Raji (cell line): ENCODE results near the gene LRIT3.

ENCODE experiments used
- POLR2A ChIP-seq: IDR thresholded peaks from 2 replicates; pipeline ENCODE4 v1.6.1; 2011; ENCODE audit warnings: low read depth, low read length, control low read depth; ENCODE audit not compliant: insufficient read depth

The LRIT3 gene

GRCh38 chr4:109875106-109875505 lies 27.2 kb downstream of the LRIT3 start:
- TF ChIP-seq POLR2A: no peak

DNA sequence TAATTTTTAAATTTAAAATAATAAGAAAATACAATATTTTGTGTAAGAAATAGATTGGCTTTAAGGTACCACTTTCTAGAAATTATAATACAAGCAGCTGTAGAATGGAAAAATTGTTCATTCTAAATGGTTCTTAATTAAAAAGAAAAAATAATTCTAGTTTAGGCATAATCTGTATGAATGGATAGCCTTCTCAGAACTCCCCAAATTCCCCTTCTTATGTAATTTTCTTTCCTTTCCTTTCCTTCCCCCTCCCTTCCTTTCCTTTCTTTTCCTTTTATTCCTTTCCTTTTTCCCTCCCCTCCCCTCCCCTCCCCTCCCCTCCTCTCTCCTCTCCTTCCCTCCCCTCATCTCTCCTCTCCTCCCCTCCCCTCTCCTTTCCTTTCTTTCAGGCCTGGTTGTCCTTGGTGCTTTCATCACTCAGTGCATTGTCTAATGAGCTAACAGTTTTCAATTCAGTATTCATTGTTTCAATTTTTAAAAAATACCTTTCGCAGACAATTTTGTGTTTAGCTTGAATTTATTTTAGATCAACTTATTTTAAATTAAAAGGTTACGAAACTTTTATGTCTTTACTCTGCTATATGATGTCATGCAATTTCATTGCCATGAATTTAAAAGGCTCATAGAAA lies 28.8 kb downstream of the LRIT3 start:
- TF ChIP-seq POLR2A: no peak

- TF ChIP-seq POLR2A: no peak
Observed at GRCh38 chr4:109877400-109877799, 29.5 kb downstream of the LRIT3 start.

DNA sequence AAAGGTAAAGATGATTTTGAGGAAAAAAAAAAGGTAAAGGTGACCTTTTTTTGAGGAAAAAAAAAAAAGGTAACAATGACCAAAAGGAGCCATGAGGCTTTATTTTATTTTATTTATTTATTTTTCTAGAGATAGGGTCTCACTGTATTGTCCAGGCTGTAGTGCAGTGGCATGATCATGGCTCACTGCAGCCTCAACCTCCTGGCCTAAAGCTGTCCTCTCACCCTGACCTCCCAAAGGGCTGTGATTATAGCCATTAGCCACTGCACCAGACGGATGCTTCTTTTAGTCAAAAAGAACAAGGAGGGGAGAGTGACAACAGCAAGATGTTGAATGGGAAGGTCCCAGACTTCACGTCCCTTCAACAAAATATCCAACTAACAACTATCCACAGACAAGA lies 30.4 kb downstream of the LRIT3 start:
- no peak for TF ChIP-seq POLR2A

- no peak for TF ChIP-seq POLR2A
Observed at GRCh38 chr4:109879081-109879480, 31.2 kb downstream of the LRIT3 start.

DNA sequence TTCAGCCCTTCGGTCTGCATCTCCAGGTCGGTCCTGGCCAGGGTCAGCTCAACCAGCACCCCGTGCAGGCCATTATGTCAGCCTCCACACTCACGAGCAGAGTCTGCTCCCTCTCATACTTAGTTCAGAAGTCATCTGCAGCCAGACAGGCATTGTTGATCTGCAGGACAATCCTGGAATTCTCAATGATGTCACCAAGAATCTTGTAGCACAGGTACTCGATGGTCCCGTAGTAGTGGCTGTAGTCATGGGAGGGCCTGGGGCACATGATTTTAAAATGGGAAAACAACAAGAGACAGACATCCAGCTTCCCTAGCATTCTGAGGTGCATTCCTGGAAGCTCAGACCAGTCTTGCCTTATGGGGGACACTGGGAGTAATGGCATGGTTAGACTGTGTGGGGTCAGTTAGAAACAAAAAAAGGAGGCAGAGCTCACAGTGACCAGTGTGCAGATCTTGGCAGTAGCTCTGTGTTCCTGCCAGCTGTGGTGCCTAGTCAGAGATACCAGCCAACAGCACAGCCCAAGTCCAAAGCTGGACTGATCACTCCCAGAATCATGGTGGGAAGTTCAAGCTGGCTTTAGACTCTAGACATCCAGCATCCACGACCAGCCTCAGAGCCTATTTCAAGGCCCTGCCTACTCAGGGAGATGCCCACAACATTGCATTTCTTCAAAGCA lies 31.9 kb downstream of the LRIT3 start:
- TF ChIP-seq POLR2A: no peak

GRCh38 chr4:109886303-109886702 lies 38.4 kb downstream of the LRIT3 start:
- TF ChIP-seq POLR2A: no peak

DNA sequence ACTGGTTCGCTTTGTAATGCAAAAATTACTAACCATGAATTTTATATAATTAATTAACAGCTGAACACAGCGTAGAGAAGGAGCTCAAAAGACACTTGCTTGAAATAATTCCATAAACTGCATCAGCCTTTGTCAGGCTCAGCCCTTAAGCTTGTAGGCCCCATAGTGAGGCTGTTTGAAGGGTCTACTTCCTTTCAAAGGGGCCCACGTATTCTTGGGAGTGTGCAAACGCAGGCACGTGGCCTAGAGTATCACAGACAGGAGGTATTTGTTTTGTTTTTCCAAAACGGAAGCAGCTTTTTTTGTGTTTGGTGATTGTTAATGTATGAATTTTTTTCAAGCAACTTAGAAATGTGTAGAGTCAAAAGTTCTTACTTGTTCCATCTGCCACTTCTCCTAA lies 39.2 kb downstream of the LRIT3 start:
- TF ChIP-seq POLR2A: no peak

DNA sequence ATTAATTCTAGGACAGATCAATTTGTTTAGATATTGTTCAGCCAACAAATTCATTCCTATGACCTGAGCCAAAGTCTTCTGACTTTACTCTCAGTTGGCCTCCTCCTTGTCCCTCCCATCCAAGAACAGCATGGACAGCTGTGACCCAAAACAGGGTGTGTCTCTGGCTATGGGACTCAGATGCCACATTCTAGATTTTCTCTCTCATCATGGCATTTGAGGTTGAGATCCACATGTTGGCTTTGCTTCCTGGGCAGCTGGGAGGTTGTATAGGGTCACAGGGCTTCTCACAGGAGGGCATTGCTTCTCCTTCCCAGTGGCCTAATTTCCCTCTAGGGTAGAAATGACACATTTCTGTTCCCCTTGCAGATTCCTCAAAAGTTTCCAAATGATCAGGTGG lies 42.2 kb downstream of the LRIT3 start:
- no peak for TF ChIP-seq POLR2A

GRCh38 chr4:109902559-109903251 lies 54.8 kb downstream of the LRIT3 start:
- no peak for TF ChIP-seq POLR2A

GRCh38 chr4:109908731-109909130 lies 60.8 kb downstream of the LRIT3 start:
- no peak for TF ChIP-seq POLR2A

- no peak for TF ChIP-seq POLR2A
Observed at GRCh38 chr4:109910256-109910655, 62.3 kb downstream of the LRIT3 start.

DNA sequence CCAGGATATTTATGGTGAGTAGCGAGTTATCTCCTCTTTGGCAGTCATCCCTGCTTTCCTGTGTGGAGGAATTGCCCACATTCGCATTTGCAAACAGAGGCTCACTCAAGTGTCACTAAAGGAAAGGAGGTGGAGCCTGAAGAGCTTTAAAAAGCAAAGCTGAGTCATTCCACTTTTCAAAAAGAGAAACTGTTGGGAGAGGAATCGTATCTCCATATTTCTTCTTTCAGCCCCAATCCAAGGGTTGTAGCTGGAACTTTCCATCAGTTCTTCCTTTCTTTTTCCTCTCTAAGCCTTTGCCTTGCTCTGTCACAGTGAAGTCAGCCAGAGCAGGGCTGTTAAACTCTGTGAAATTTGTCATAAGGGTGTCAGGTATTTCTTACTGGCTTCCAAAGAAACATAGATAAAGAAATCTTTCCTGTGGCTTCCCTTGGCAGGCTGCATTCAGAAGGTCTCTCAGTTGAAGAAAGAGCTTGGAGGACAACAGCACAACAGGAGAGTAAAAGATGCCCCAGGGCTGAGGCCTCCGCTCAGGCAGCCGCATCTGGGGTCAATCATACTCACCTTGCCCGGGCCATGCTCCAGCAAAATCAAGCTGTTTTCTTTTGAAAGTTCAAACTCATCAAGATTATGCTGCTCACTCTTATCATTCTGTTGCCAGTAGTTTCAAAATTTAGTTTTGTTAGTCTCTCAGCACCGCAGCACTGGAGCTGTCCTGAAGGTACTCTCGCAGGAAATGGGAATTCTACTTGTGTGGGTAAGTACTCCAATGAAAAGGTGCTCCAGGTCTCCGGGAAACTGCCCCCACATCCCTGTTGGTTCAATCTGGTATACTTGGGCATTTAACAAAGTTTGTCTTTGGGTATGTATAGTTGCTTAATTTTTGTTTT lies 65.0 kb downstream of the LRIT3 start, which contains the start of gene EGF:
Gene EGF, plus strand, starts transcription at position 178 of the 890 bp plus-strand sequence. Its CDS starts 453 bp downstream, at position 631.
- TF ChIP-seq POLR2A: no peak

GRCh38 chr4:109913596-109914241 lies 65.8 kb downstream of the LRIT3 start:
- TF ChIP-seq POLR2A: no peak

DNA sequence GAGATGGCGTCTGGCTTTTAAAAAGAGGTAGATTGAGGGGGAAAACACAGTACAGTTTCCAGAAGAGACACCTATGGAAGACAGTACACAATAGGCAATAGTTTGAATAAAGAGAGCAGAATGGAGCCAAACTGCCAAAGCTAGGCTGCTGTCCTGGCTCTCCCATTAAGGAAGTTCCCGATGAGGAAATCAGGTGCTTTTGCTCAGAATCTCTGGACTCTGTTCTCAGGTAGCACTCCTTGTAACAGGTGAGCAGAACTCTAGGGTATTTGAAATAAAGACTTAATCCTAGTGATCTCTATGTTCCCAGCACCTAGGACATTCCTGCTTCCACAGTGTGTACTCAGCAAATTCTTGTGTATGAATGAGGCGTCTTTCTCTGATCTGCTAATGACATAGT lies 66.4 kb downstream of the LRIT3 start:
- no peak for TF ChIP-seq POLR2A

DNA sequence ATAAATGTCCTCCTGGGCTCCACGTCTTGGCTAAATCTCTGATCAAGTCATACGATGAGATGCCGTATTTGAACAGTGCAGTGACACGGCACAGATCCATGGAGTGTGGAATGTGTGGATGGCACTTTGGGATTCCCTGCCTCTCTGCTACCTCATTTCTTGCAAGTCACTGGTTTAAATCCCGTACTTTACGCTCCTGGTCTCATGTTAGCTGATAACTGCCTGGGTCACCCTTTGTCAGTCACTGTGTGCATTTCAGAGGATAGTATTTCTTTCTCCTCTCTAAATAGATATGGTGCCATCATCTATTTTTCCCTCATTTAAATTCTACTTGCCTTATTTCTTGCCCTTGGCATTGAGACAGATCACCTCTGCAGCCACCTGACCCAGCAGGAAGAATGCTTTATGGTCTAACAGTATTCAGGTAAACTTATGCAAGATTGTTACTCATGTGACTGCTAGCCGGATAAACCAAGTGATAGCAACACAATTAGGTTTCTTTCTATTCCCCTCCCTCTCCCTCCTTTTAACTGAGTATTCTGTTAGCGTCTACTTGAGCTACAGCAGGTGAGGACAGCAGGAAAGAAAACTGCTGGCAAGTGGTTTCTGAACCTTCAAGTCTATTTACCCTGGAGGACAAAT lies 67.6 kb downstream of the LRIT3 start:
- no peak for TF ChIP-seq POLR2A
